Stimulated activated CD4-positive, alpha-beta T cell treated with anti-CD3 and anti-CD28 coated beads, Interleukin-1b, Interleukin-23, amount 100 ng/mL, for 4 hours (primary cell): Measurements from ENCODE around the gene ACVR1B.

Experiments used
- DNase-seq, 2 donors: peaks; one replicate each; pipeline ENCODE4 v3.0.0-alpha.2; 2020; ENCODE audit warnings: low read depth in 2 of 2

The ACVR1B gene

GRCh38 chr12:51942501-51943000 lies 8.9 kb upstream of the ACVR1B start:
- DNase-seq: no peak

GRCh38 chr12:51943346-51943745 lies 8.2 kb upstream of the ACVR1B start:
- DNase-seq: no peak

- no peak for DNase-seq
Observed at GRCh38 chr12:51944608-51945233, 6.8 kb upstream of the ACVR1B start.

GRCh38 chr12:51947246-51947996 lies 4.1 kb upstream of the ACVR1B start:
- no peak for DNase-seq

GRCh38 chr12:51948066-51948465 lies 3.4 kb upstream of the ACVR1B start:
- no peak for DNase-seq

- DNase-seq: no peak
Observed at GRCh38 chr12:51949342-51950030, 2.0 kb upstream of the ACVR1B start.

GRCh38 chr12:51950682-51951198 lies 759 bp upstream of the ACVR1B start:
- no peak for DNase-seq

GRCh38 chr12:51951843-51952722 lies 584 bp downstream of the ACVR1B start:
- no peak for DNase-seq

- no peak for DNase-seq
Observed at GRCh38 chr12:51953089-51953488, 1.6 kb downstream of the ACVR1B start.

GRCh38 chr12:51953864-51954263 lies 2.4 kb downstream of the ACVR1B start:
- no peak for DNase-seq

GRCh38 chr12:51954561-51955361 lies 3.3 kb downstream of the ACVR1B start:
- DNase-seq: no peak

- no peak for DNase-seq
Observed at GRCh38 chr12:51955702-51956101, 4.2 kb downstream of the ACVR1B start.

- DNase-seq: no peak
Observed at GRCh38 chr12:51958542-51958941, 7.0 kb downstream of the ACVR1B start.

- DNase-seq: no peak
Observed at GRCh38 chr12:51959211-51959610, 7.7 kb downstream of the ACVR1B start.

- no peak for DNase-seq
Observed at GRCh38 chr12:51959921-51960320, 8.4 kb downstream of the ACVR1B start.

- DNase-seq: no peak
Observed at GRCh38 chr12:51960488-51960887, 9.0 kb downstream of the ACVR1B start.

GRCh38 chr12:51960890-51961289 lies 9.4 kb downstream of the ACVR1B start:
- no peak for DNase-seq

- no peak for DNase-seq
Observed at GRCh38 chr12:51961834-51962233, 10.3 kb downstream of the ACVR1B start.

- DNase-seq: no peak
Observed at GRCh38 chr12:51962737-51963136, 11.2 kb downstream of the ACVR1B start.

GRCh38 chr12:51963477-51963876 lies 12.0 kb downstream of the ACVR1B start:
- DNase-seq: no peak

- no peak for DNase-seq
Observed at GRCh38 chr12:51969643-51970042, 18.1 kb downstream of the ACVR1B start.
